Measurements from ENCODE around the gene DDX19B. TPM values are rescaled to one million over a fixed set of nuclear protein-coding genes. Genes with fewer than 3 reads are reported as not detected.

The DDX19B gene
- total RNA-seq, 1 experiment from 2014 or later: 74.5 TPM

- Mint-ChIP-seq H3K4me1 (ENCODE audit: low read depth, unreplicated experiment) (no peaks in the 10 kb centered on the region), H3K36me3 (ENCODE audit: insufficient read depth, unreplicated experiment) (peaks cover 99% of the 10 kb centered on the region), H3K9me3 (ENCODE audit: unreplicated experiment) (no peaks in the 10 kb centered on the region), H3K4me3 (ENCODE audit: unreplicated experiment) (no peak overlapping the region), H3K27ac (ENCODE audit: unreplicated experiment) (peak overlapping the region; percentile 50), H3K27me3 (ENCODE audit: insufficient read depth, unreplicated experiment) (no peaks in the 10 kb centered on the region)
- no peak for TF ChIP-seq CTCF (IDR thresholded peaks at IDR 0.05; ENCODE audit: insufficient read depth in 1 of 2, low read depth in 1 of 2, low read length in 1 of 2, severe bottlenecking in 1 of 2, unreplicated experiment in 1 of 2)
- CTCF ChIA-PET: interaction anchor here (0.7 to 1.7 kb wide), 5 partner anchors 10 to 127 kb away, joined by 3 to 6 read pairs (median 3); no protein-coding TSS in a partner anchor
- POLR2A ChIA-PET: no interaction called here
- no peak for DNase-seq
- BruUV-seq (replicated peaks): no TSS peak
- Histone ChIP-seq H3K9me3 (no peaks in the 10 kb centered on the region), H3K27me3 (replicated peaks; ENCODE audit: control insufficient read depth, insufficient read depth, low read length) (no peaks in the 10 kb centered on the region), H3K4me1 (no peaks in the 10 kb centered on the region), H3K36me3 (ENCODE audit: control insufficient read depth, insufficient read depth, low read length) (peaks cover 10% of the 10 kb centered on the region), H3K4me3 (ENCODE audit: low read depth, low read length) (no peak overlapping the region)
- intact Hi-C loops (cut with micrococcal nuclease; ENCODE audit: unreplicated experiment): no loop called here
Observed at GRCh38 chr16:70254180-70254964, 44.6 kb upstream of the DDX19B start.

- H3K4me1 ChIP-seq: no peaks in the 10 kb centered on the region
- H3K27me3 ChIP-seq (replicated peaks; ENCODE audit: control insufficient read depth, insufficient read depth, low read length): no peaks in the 10 kb centered on the region
- Mint-ChIP-seq H3K4me1 (ENCODE audit: low read depth, unreplicated experiment) (no peaks in the 10 kb centered on the region), H3K9me3 (ENCODE audit: unreplicated experiment) (no peaks in the 10 kb centered on the region), H3K36me3 (ENCODE audit: insufficient read depth, unreplicated experiment) (peaks cover 100% of the 10 kb centered on the region), H3K27me3 (ENCODE audit: insufficient read depth, unreplicated experiment) (no peaks in the 10 kb centered on the region), H3K4me3 (ENCODE audit: unreplicated experiment) (no peak overlapping the region), H3K27ac (ENCODE audit: unreplicated experiment) (no peak overlapping the region)
- no peak for TF ChIP-seq CTCF (IDR thresholded peaks at IDR 0.05; ENCODE audit: insufficient read depth in 1 of 2, low read depth in 1 of 2, low read length in 1 of 2, severe bottlenecking in 1 of 2, unreplicated experiment in 1 of 2)
- peaks cover 10% of the 10 kb centered on the region for H3K36me3 ChIP-seq (ENCODE audit: control insufficient read depth, insufficient read depth, low read length)
- H3K4me3 ChIP-seq (ENCODE audit: low read depth, low read length): no peak overlapping the region
- POLR2A ChIA-PET: no interaction called here
- intact Hi-C loops (cut with micrococcal nuclease; ENCODE audit: unreplicated experiment): no loop called here
- no peak for DNase-seq
- no peaks in the 10 kb centered on the region for H3K9me3 ChIP-seq
- BruUV-seq (replicated peaks): no TSS peak
- CTCF ChIA-PET: interaction anchor here (1.7 kb wide), 1 partner anchor 13 kb away, joined by 6 read pairs; no protein-coding TSS in a partner anchor
Observed at GRCh38 chr16:70254965-70255286, 44.1 kb upstream of the DDX19B start.

DNA sequence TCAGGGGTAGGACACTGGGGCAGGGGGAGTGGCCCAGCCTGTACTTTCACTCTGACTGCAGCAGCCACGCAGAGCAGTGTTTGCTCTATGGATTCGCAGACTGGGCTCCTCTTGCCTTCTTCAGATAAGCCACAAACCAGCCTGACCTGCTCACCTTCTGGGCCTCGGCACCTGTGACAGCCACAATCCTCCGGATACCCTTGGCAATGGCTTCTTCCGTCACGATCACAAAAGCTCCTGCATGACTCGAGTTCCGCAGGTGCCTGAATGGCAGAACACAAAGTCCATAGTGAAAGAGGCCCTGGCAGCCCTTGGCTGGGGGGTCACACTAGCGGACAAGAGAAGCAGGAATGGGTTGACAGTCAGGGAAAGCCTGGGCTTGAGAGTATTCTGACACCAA, 43.4 kb upstream of the DDX19B start:
- no peaks in the 10 kb centered on the region for H3K9me3 ChIP-seq
- Mint-ChIP-seq H3K9me3 (ENCODE audit: unreplicated experiment) (no peaks in the 10 kb centered on the region), H3K27me3 (ENCODE audit: insufficient read depth, unreplicated experiment) (no peaks in the 10 kb centered on the region), H3K4me3 (ENCODE audit: unreplicated experiment) (no peak overlapping the region), H3K27ac (ENCODE audit: unreplicated experiment) (no peak overlapping the region), H3K36me3 (ENCODE audit: insufficient read depth, unreplicated experiment) (peaks cover 100% of the 10 kb centered on the region), H3K4me1 (ENCODE audit: low read depth, unreplicated experiment) (no peaks in the 10 kb centered on the region)
- H3K4me3 ChIP-seq (ENCODE audit: low read depth, low read length): no peak overlapping the region
- POLR2A ChIA-PET: no interaction called here
- BruUV-seq (replicated peaks): no TSS peak
- CTCF ChIA-PET: interaction anchor here (1.7 kb wide), 1 partner anchor 12 kb away, joined by 6 read pairs; no protein-coding TSS in a partner anchor
- intact Hi-C loops (cut with micrococcal nuclease; ENCODE audit: unreplicated experiment): no loop called here
- H3K36me3 ChIP-seq (ENCODE audit: control insufficient read depth, insufficient read depth, low read length): peaks cover 14% of the 10 kb centered on the region
- no peak for TF ChIP-seq CTCF (IDR thresholded peaks at IDR 0.05; ENCODE audit: insufficient read depth in 1 of 2, low read depth in 1 of 2, low read length in 1 of 2, severe bottlenecking in 1 of 2, unreplicated experiment in 1 of 2)
- DNase-seq: peak; percentile 62 to 66
- no peaks in the 10 kb centered on the region for H3K4me1 ChIP-seq
- H3K27me3 ChIP-seq (replicated peaks; ENCODE audit: control insufficient read depth, insufficient read depth, low read length): no peaks in the 10 kb centered on the region

Measured in Caco-2 (cell line).